T-helper 2 cell (primary cell): ENCODE results near the gene L1TD1.
"Not testable (repeated sequence)": the region's sequence is repeated elsewhere in the genome, so short reads cannot be mapped to it uniquely, and the experiment has no call there.

Experiments
- DNase-seq, 5 experiments: peaks; one replicate each; pipeline versions ENCODE4 v3.0.0 to v3.0.0-alpha.2; 2012 to 2022

The L1TD1 gene

DNA sequence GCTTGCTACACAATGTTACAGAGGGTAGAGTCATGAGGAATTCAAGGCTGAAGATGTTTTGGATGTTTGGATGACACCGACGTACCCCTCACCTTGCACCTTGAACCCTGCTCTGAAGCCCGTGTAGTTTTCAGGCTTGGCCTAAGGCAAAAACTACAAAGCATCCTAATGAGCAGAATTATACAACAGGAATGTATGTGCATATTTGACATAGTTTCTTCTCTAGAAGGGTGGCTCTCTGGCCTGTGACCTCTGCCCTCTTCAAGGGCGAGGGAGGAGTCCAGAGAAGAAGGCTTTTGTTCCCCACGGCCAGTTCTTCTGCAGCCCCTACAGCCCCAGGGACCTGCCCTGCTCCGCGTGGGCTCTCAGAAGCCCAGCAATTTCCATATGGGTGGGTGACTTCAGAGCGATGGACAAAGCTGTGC, 43.3 kb downstream of the L1TD1 start:
- DNase-seq, result no peak

DNA sequence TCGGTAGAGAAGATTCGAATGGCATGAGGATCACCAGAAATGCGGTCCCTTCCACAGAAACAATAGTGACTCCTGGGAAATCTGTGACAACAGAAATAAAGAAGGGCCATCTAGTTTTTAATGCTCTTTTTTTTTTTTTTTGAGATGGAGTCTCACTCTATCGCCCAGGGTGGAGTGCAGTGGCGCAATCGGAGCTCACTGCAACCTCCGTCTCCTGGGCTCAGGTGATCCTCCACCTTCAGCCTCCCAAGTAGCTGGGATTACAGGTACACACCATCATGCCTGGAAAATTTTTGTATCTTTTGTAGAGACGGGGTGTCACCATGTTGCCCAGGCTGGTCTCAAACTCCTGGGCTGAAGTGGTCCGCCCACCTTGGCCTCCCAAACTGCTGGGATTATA, 43.9 kb downstream of the L1TD1 start:
- no peak for DNase-seq

DNA sequence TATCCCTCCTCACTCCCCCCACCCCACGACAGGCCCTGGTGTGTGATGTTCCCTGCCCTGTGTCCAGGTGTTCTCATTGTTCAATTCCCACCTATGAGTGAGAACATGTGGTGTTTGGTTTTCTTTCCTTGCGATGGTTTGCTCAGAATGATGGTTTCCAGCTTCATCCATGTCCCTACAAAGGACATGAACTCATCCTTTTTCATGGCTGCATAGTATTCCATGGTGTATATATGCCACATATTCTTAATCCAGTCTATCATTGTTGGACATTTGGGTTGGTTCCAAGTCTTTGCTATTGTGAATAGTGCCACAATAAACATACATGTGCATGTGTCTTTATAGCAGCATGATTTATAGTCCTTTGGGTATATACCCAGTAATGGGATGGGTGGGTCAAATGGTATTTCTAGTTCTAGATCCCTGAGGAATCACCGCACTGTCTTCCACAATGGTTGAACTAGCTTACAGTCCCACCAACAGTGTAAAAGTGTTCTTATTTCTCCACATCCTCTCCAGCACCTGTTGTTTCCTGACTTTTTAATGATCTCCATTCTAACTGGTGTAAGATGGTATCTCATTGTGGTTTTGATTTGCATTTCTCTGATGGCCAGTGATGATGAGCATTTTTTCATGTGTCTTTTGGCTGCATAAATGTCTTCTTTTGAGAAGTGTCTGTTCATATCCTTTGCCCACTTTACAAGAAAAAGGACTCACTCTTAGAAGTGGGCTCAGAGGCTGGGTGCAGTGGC, 45.2 kb downstream of the L1TD1 start:
- not testable (repeated sequence) for DNase-seq

DNA sequence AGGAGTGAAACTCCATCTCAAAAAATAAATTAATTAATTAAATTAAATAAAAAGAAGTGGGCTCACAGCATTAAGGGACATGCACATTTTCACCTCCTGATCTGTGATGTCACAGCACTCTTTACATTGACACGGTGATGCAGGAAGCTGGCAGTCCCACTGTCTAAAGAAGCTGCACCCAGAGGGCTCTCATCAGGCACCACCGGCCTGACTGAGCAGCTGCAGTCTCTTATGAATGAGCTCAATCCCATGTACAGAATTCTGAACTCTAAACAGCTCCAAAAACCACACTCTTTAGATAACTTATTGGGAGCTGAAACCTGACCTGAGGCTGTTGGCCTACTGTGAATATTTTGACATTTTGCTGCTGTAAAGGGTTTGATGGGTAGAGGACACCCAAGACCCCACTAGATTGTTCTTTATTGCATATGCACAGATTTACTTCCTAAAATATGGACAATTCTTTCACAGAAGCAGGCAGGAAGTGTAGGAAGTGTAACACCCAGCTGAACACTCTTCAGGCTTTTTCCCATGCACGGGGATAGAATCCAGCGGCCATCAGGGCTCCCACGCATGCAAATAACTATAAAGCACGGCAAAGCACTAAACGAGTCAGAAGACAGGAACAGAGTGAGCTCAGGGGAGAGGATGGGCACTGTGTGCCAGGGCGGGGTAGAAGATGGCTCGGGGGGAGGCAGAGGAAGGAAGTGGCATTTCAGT, 46.2 kb downstream of the L1TD1 start:
- no peak for DNase-seq

DNA sequence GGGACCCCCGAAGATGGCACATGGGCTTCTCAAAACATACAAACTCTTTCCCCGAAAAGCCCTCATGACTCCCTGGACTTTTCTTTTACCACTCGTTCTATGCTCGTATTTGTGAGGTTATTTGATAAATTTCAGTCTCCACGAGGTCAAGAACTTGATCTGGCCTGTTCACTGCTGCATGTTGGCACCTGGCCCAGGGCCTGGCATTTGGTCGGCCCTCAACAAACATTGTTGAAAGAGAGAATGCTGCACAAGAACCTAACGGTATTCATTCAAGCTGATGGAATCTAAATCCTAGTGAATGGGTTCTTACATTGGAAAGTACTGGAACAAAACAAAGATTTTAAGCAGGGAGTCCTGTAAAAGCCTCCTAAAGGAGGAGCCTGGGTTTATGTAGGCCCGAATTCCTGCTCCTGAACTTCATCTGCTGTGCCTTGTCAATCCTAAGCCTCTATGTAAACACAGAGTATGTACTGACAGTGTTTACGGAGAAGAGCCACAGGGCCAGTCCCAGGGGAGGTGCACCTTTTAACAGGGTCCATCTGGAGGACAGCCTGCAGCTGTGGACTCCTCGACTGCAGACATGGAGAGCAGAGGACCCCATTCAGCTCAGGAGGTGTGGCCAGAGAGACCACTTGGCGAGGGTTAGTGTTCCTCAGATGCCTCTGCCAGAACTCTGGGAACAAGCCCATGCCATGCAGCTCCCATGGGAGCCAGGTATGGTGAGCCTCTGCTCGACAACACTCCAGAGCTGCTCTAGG, 46.9 kb downstream of the L1TD1 start:
- no peak for DNase-seq

DNA sequence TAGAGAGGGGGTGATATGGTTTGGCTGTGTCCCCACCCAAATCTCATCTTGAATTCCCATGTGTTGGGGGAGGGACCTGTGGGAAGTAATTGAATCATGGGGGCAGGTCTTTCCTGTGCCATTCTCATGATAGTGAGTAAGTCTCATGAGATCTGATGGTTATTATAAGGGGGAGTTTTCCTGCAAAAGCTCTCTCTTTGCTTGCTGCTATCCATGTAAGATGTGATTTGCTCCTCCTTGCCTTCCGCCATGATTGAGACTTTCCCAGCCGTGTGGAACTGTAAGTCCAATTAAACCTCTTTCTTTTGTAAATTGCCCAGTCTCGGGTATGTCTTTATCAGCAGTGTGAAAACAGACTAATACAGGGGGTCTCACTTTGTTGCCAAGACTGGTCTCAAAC, 49.7 kb downstream of the L1TD1 start:
- DNase-seq, result not testable (repeated sequence)

DNA sequence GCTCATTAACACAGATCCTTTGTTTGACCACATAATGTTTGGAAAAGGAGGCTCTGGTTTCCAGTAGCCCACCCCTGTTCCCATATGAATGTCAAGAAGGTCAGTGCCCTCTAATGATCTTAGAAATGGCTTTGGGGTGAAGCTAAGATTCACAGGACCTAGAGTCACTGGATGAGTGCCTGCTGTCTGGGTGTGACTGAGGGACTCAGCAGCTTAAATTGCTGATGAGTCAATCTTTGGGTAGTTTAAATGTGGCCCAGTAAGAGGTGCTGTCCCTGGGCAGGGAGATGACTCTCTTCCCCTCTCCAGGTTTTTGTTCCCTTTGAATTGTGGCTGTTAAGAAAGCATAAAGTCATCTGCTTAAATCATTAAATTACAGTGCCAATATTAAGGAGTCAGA, 50.6 kb downstream of the L1TD1 start:
- no peak for DNase-seq

DNA sequence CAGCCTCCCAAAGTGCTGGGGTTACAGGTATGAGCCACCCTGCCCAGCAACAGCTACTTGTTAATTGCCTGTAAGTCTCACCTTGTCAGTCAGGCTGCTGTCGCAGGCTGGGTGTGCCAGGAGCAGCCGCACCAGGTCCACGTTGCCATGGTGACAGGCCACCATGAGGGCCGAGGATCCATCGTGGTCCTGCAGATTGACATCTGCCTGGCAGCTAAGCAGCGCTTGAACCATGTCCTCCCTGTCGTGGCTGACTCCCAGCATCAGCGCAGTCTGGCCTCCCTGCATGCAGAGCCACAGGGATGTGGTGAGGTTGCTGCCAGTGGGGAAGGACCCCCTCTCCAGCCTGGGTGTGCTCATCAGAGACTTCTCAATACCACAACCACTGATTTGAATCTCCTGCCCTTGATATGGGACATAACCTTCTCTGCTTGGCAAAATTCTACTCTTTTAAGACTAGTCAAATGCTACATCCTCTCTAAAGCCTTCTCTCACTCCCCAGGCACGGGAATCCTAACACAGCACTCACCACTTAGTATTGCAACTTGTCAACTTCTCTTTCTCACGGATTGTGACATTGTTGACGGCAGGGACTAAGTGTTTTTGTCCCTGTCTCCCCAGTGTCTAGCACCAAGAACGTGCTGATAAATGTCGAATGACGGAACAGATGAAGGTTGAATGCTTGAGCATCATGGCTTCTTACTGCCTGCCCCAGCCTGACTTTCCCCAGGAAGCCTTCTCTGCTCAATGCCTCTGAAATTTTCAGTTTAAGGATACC, 52.9 kb downstream of the L1TD1 start:
- no peak for DNase-seq

DNA sequence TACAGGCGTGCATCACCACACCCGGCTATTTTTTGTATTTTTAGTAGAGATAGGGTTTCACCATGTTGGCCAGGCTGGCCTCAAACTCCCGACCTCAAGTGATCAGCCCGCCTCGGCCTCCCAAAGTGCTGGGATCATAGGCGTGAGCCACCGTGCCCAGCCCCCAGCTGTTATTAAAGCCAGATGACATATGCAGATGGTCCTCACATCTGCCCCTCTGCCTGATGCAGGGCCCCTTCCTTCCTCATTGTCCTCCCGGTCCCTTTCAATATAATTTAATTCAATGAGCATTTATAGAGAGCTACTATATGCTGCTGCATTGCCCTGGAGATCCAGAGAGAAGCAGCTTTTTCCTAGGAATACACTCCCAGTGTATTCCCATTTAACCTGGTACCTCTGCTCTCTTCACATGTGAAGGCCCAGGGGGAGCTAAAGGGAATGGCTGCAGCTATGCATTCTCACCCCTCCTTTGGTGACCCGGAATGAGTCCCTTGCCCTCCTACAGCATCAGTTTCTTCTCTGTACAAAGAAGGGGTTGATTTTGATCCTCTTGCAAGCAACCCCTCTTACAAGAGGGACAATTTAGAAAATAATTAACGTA, 55.6 kb downstream of the L1TD1 start:
- no peak for DNase-seq

DNA sequence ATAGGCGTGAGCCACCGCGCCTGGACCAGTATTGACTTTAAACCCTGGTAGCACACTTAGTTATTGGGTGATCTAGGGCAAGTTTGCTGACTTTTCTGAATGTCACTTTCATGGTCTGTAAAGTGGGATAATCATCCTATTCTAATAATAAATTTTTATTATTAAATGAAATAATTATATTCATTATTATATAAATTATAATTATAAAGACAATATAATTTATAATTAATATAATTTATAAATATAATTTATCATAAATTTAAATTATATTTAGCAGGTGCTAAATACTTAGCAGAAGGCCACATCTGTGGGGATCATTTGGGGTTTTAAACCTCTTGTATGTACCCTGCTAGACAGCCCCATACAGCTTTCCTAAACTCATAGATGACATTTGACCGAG, 64.9 kb downstream of the L1TD1 start:
- no peak for DNase-seq

DNA sequence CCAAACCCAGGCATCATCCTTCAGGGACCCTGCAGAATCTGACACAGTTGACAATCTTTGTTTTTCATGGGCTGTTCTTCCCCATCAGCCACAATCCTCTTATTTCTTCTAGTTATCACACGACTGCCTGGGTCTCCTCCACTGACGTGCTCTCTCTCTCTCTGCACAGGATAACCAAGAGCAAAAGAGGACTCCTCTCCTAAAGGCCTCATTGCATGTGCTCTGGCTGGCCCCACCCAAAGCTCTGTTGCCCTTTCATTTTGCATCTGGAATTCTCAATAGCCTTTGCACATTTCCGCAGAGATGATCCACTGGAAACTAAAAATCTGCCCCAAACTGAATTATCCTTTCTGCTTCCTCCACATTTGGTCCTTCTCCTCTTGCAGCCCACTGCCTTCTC, 66.0 kb downstream of the L1TD1 start:
- no peak for DNase-seq
